ENCODE results near the gene C2orf81.

DNA sequence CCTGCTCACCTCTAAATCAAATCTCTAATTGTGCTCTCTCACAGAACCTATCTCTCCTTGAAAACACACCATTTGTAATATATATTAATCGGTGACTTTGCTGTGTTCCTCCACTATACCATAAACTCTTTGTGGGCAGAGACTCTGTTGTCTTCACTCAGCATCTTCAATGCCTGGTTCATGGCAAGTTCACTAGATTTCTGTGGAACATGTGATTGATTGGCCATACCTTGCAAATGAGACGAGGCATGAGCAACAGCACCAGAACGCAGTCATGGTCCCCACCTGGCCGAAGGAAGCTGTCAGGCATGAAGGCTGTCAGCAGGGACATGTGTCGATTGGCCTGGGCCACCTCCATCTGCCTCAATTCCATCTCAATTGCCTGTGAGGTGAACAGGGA is 52.9 kb downstream of the C2orf81 start:
- TF ChIP-seq RXRA (IDR thresholded peaks at IDR 0.05) (no peak), YY1 (IDR thresholded peaks at IDR 0.05) (no peak), FOXA2 (IDR thresholded peaks at IDR 0.05) (no peak), TAF1 (conservative IDR thresholded peaks at IDR 0.05) (no peak), GABPA (IDR thresholded peaks at IDR 0.05 in 1 of 2, conservative IDR thresholded peaks at IDR 0.05 in 1 of 2) (no peak), JUND (IDR thresholded peaks at IDR 0.05) (no peak), SP1 (IDR thresholded peaks at IDR 0.05) (no peak), EGR1 (IDR thresholded peaks at IDR 0.05; ENCODE audit: low read depth in 2 of 2) (no peak), RAD21 (IDR thresholded peaks at IDR 0.05) (no peak)
- TF ChIP-seq, protein P1, sequence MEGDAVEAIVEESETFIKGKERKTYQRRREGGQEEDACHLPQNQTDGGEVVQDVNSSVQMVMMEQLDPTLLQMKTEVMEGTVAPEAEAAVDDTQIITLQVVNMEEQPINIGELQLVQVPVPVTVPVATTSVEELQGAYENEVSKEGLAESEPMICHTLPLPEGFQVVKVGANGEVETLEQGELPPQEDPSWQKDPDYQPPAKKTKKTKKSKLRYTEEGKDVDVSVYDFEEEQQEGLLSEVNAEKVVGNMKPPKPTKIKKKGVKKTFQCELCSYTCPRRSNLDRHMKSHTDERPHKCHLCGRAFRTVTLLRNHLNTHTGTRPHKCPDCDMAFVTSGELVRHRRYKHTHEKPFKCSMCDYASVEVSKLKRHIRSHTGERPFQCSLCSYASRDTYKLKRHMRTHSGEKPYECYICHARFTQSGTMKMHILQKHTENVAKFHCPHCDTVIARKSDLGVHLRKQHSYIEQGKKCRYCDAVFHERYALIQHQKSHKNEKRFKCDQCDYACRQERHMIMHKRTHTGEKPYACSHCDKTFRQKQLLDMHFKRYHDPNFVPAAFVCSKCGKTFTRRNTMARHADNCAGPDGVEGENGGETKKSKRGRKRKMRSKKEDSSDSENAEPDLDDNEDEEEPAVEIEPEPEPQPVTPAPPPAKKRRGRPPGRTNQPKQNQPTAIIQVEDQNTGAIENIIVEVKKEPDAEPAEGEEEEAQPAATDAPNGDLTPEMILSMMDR (IDR thresholded peaks at IDR 0.05; ENCODE audit: low read depth, low read length, missing input control), result no peak
- TF ChIP-seq, protein P2, sequence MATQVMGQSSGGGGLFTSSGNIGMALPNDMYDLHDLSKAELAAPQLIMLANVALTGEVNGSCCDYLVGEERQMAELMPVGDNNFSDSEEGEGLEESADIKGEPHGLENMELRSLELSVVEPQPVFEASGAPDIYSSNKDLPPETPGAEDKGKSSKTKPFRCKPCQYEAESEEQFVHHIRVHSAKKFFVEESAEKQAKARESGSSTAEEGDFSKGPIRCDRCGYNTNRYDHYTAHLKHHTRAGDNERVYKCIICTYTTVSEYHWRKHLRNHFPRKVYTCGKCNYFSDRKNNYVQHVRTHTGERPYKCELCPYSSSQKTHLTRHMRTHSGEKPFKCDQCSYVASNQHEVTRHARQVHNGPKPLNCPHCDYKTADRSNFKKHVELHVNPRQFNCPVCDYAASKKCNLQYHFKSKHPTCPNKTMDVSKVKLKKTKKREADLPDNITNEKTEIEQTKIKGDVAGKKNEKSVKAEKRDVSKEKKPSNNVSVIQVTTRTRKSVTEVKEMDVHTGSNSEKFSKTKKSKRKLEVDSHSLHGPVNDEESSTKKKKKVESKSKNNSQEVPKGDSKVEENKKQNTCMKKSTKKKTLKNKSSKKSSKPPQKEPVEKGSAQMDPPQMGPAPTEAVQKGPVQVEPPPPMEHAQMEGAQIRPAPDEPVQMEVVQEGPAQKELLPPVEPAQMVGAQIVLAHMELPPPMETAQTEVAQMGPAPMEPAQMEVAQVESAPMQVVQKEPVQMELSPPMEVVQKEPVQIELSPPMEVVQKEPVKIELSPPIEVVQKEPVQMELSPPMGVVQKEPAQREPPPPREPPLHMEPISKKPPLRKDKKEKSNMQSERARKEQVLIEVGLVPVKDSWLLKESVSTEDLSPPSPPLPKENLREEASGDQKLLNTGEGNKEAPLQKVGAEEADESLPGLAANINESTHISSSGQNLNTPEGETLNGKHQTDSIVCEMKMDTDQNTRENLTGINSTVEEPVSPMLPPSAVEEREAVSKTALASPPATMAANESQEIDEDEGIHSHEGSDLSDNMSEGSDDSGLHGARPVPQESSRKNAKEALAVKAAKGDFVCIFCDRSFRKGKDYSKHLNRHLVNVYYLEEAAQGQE (IDR thresholded peaks at IDR 0.05), result no peak
- TF ChIP-seq, protein P3, sequence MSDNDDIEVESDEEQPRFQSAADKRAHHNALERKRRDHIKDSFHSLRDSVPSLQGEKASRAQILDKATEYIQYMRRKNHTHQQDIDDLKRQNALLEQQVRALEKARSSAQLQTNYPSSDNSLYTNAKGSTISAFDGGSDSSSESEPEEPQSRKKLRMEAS (IDR thresholded peaks at IDR 0.05), result no peak
- TF ChIP-seq, protein P4, sequence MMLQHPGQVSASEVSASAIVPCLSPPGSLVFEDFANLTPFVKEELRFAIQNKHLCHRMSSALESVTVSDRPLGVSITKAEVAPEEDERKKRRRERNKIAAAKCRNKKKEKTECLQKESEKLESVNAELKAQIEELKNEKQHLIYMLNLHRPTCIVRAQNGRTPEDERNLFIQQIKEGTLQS (IDR thresholded peaks at IDR 0.05), result no peak

Data from liver (tissue), 3 donors.